HT1080 (cell line): Measurements from ENCODE around the gene KIAA0319L. TPM values are rescaled to one million over a fixed set of nuclear protein-coding genes. Genes with fewer than 3 reads are reported as not detected.

Experiments used
- DNase-seq: peaks from one replicate; pipeline ENCODE4 v3.0.0-alpha.2; 2015; ENCODE audit warnings: low read depth
- total RNA-seq: library from RNA; depleted of rRNA; stranded (reverse); fragments of >200 nt; shearing (Covaris generic); gene quantifications from 2 replicates; pipeline ENCODE4 v1.2.3, GENCODE V29; 2014; rRNA removed

Gene KIAA0319L
- total RNA-seq, 1 experiment from 2014 or later = 37.8 TPM

DNA sequence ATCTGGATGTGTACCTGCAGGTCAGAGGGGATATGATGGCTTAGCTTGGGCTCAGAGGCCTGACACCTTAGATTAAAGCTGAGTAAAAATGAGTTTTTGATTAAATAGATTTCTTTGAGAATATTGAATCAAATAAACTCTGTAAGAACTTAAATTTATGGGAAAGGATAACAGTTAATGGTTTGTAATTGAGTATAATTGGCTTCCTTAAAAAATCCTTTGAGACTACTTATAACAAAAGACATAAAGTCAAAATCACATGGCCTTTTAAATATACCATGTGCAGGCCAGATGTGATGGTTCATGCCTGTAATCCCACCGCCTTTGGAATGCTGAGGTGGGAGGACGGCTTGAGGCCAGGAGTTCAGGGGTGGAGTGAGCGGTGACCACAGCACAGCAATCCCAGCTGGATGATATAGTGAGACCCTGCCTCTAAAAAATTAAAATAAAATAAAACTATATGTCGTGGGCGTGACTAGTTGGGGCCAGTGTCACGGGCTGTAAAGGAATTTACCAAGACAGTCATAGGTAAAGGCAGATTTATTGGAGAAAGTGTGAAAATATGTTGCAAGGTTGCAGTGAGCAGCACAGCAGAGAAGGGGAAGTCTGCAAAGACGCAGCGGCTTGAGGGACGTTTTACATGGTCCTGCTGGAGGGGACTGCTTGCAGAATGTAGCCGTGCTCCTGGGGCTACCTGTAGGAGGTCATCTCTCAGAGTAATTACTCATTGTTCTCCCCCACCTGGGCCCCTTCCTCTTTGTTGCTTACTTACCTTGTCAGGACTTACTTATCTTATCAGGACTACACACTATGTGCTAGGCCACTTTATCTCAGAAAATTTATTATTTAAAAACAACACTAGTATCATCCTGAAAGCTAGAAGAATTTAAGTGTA lies 166.4 kb downstream of the KIAA0319L start:
- no peak for DNase-seq

DNA sequence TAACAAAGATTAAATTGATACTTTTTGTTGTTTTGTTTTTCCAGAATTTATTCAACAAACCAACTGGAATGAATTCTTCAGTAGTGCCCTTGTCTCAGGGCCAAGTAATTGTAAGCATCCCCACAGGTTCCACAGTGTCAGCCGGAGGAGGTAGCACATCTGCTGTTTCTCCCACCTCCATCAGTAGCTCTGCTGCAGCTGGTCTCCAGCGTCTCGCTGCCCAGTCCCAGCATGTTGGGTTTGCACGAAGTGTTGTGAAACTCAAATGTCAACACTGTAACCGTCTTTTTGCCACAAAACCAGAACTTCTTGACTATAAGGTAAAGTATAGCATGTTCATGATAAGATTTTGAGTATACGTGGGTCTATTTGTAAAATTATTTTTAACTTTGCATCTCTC lies 170.2 kb downstream of the KIAA0319L start:
- DNase-seq = no peak

DNA sequence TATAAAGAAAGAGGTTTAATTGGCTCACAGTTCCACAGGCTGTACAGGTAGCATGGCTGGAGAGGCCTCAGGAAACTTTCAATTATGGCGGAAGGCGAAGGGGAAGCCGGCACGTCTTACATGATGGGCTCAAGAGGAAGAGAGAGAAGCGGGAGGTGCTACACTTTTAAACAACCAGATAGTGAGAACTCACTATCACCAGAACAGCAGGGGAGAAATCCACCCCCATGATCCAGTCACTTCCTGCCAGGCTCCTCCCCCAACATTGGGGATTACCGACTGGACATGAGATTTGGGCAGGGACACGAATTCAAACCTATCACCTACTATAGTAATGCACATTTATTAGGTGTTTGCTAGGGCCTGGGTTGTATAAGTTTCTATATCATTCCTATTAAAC lies 170.9 kb downstream of the KIAA0319L start:
- no peak for DNase-seq

Other genes starting within 250 kb of the KIAA0319L start
- 49.9 and 57.6 TPM in 2 replicates for gene NCDN, start 396 bp upstream of the KIAA0319L start, total RNA-seq
- not detected in 2 replicates for gene TFAP2E, start 15.9 kb upstream of the KIAA0319L start, total RNA-seq
- gene PSMB2, start 84.1 kb upstream of the KIAA0319L start, total RNA-seq = 45.3 and 56.9 TPM in 2 replicates
- 14.6 and 16.7 TPM in 2 replicates for gene C1orf216, start 161.5 kb upstream of the KIAA0319L start, total RNA-seq
- gene CLSPN, start 212.6 kb upstream of the KIAA0319L start, total RNA-seq = 36.2 and 43.3 TPM in 2 replicates